Bronchial epithelial cell (primary cell): ENCODE results near the gene OTULINL. TPM values are rescaled to one million over a fixed set of nuclear protein-coding genes. Genes with fewer than 3 reads are reported as not detected.

Experiments
- DNase-seq: peaks from one replicate; pipeline ENCODE4 v3.0.0-alpha.2; 2010; ENCODE audit warnings: low read depth
- FAIRE-seq: peaks from 2 replicates; lab custom pipeline; 2011; peaks lifted over from hg19 to GRCh38; lab: Jason Lieb, UNC
- H3K27me3 ChIP-seq: 2 replicates; pipeline ENCODE4 v1.5.1; 2011; ENCODE audit warnings: low read length; ENCODE audit not compliant: control insufficient read depth, insufficient read depth
- H3K36me3 ChIP-seq: 2 replicates; pipeline ENCODE4 v1.5.1; 2011; ENCODE audit warnings: low read length; ENCODE audit not compliant: control insufficient read depth, insufficient read depth
- H3K4me3 ChIP-seq: 2 replicates; pipeline ENCODE4 v1.5.1; 2011; ENCODE audit warnings: mild to moderate bottlenecking, low read depth, low read length, control low read depth
- CTCF ChIP-seq: IDR thresholded peaks from 2 replicates; pipeline ENCODE4 v1.5.1; 2011; ENCODE audit warnings: mild to moderate bottlenecking, moderate library complexity, low read length, control low read depth, inconsistent platforms; ENCODE audit not compliant: insufficient read depth, severe bottlenecking
- total RNA-seq: library from RNA; depleted of rRNA; stranded (reverse); fragments of >200 nt; gene quantifications from 2 replicates; pipeline ENCODE4 v1.2.1, GENCODE V29; 2014

Gene OTULINL
- total RNA-seq, 1 donor from 2014 or later = 0.79 TPM

GRCh38 chr5:14617441-14617840 lies 35.8 kb downstream of the OTULINL start:
- DNase-seq = no peak
- Histone ChIP-seq H3K4me3 (no peak overlapping the region), H3K27me3 (peaks cover 3% of the 10 kb centered on the region), H3K36me3 (no peaks in the 10 kb centered on the region)
- no peak for TF ChIP-seq CTCF
- no peak for FAIRE-seq

GRCh38 chr5:14627270-14627669 lies 45.7 kb downstream of the OTULINL start:
- FAIRE-seq (no peak), DNase-seq (peak; percentile 63)
- H3K36me3 ChIP-seq = no peaks in the 10 kb centered on the region
- H3K4me3 ChIP-seq = no peak overlapping the region
- no peak for TF ChIP-seq CTCF
- H3K27me3 ChIP-seq = no peaks in the 10 kb centered on the region

GRCh38 chr5:14628346-14628745 lies 46.8 kb downstream of the OTULINL start:
- no peaks in the 10 kb centered on the region for H3K36me3 ChIP-seq
- DNase-seq (peak; percentile 46), FAIRE-seq (no peak)
- no peaks in the 10 kb centered on the region for H3K27me3 ChIP-seq
- H3K4me3 ChIP-seq = no peak overlapping the region
- no peak for TF ChIP-seq CTCF

- DNase-seq (no peak), FAIRE-seq (no peak)
- Histone ChIP-seq H3K27me3 (no peaks in the 10 kb centered on the region), H3K36me3 (no peaks in the 10 kb centered on the region), H3K4me3 (no peak overlapping the region)
- no peak for TF ChIP-seq CTCF
Measured at GRCh38 chr5:14630671-14631070, 49.1 kb downstream of the OTULINL start.

- DNase-seq = no peak
- TF ChIP-seq CTCF = no peak
Measured at GRCh38 chr5:14635656-14636055, 54.1 kb downstream of the OTULINL start.

GRCh38 chr5:14640765-14641164 lies 59.2 kb downstream of the OTULINL start:
- no peaks in the 10 kb centered on the region for H3K27me3 ChIP-seq
- TF ChIP-seq CTCF = no peak
- no peak for FAIRE-seq
- H3K36me3 ChIP-seq = no peaks in the 10 kb centered on the region
- no peak for DNase-seq
- no peak overlapping the region for H3K4me3 ChIP-seq

More at GRCh38 chr5:14635656-14636055, 54.1 kb downstream of the OTULINL start:
- Histone ChIP-seq H3K4me3 (no peak overlapping the region), H3K36me3 (no peaks in the 10 kb centered on the region), H3K27me3 (no peaks in the 10 kb centered on the region)
- FAIRE-seq = no peak
